DMS114 treated with DMSO at 0.1 percent for 48 hours (cell line): Measurements from ENCODE around the gene TXNRD2.
A peak's percentile ranks its signal among the peaks of the same experiment; 100 is the strongest.

ENCODE experiments used
- DNase-seq: peaks from one replicate; lab custom pipeline; 2025; ENCODE audit not compliant: unreplicated experiment; lab: John Stamatoyannopoulos, UW

The TXNRD2 gene

DNA sequence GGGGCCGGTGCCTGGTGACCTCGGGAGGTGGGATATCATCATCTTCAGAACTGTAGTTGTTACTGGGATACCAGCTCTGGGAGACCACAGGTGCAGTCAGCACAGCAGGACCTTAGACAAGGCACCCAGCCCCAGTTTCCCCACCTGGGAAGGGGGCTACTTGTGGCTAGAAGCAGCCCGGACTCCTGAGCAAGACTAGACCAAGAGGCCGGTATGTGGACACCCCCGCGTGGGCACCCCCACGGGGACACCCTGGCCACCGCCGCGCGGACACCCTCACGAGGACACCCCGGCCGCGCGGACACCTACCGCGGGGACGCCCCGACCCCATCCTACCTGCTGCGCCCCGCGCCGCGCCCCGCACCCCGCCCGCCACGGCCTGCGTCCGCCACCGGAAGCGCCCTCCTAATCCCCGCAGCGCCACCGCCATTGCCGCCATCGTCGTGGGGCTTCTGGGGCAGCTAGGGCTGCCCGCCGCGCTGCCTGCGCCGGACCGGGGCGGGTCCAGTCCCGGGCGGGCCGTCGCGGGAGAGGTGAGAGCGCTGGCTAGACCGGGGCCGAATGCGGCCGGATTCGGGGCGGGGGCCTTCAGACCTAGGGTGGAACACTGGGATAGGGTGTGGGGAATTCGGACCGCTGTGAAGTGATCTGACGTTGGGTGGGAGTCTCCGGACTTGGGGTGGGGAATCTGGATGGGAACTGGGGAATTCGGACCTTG is at the start of gene TXNRD2, which contains the start of gene COMT:
Gene TXNRD2, minus strand, starts transcription at position 454 of the 718 bp plus-strand sequence. Its CDS starts 15 bp downstream, at position 439.
Gene COMT, plus strand, starts transcription at position 408 of the 718 bp plus-strand sequence. CDS start 20,755 bp downstream, outside the sequence.
- no peak for DNase-seq

DNA sequence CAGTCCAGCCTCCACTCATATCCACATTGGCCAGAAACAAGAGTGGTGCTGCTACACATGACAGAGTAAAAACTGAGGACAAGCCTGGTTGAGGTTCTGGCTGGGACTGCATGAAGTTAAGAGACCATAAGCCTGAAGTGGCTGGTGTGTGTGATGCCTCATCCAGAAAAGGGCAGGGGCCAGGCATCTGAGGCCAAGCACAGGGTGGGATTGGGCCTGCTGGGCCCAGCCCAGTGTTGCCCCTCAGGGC is 49.7 kb upstream of the TXNRD2 start:
- no peak for DNase-seq

DNA sequence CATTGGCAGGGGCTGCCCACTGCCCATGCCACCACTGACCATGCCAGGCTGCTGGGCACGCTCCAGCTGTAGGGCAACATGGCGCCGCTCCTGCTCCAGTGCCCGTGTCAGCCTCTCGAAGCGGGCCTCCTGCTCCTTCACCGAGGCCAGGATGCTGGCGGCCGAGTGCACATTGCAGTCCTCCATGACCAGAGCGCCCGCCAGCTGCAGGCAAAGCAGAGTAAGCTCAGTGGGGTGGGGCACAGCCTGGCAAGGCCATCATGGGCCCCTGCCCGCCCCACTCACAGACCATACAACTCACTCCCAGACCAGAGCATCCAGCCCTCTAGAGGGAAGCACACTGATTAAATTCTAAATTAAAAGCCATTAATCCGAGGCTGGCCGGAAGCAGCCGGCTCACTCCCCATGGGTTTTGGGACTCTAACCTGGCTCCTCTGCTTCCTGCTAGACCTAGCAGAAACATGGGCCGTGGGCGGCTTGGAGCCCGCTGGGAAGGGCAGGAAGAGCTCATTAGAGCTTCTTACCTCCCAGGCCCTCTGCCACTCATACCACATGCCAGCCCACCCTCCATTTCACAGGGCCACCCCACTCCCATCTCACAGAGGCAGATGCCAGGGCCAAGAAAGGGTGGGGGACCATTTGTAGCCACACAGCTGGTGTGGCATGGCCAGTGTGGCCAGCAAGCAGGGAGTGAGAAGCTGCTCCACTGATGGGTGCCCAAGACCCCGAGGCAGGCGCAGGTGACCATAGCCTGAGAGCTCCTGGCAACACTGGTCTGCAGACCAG is 49.2 kb upstream of the TXNRD2 start:
- DNase-seq: no peak

DNA sequence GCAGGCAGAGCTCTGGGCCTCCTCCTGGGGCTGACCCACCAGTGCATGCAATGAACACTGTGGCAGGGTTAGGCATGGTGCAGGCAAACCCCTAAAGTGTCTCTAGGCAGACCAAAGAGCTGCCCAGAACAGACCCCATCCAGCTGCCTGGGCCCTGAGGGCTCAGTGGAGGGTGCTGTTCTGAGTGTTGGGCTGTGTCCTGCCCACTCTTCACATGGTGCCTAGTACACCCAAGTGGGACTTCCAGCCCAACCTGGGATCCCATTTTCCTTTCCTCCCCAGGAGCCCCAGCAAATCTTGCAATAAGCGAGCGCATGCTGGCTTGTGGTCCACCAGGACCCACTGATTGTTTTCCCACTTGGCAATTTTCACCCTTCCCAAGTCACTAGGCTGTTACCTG is 48.6 kb upstream of the TXNRD2 start:
- DNase-seq: no peak

DNA sequence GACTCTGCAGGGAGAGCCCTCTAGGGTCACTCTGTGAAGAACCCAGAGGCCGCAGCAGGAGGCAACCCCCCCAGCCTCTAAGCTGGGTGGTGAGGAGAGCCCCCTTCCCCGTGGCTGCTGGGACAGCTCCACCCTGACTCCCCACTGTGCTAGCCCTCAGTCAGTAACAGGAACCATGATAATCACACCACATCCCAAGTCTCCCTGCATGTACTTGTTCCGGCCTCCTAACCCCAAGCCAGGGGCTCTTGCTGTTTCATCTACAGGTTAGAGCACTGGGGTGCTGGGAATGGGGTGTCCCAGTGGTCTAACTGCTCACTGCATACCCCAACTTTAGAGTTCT is 48.1 kb upstream of the TXNRD2 start:
- no peak for DNase-seq

DNA sequence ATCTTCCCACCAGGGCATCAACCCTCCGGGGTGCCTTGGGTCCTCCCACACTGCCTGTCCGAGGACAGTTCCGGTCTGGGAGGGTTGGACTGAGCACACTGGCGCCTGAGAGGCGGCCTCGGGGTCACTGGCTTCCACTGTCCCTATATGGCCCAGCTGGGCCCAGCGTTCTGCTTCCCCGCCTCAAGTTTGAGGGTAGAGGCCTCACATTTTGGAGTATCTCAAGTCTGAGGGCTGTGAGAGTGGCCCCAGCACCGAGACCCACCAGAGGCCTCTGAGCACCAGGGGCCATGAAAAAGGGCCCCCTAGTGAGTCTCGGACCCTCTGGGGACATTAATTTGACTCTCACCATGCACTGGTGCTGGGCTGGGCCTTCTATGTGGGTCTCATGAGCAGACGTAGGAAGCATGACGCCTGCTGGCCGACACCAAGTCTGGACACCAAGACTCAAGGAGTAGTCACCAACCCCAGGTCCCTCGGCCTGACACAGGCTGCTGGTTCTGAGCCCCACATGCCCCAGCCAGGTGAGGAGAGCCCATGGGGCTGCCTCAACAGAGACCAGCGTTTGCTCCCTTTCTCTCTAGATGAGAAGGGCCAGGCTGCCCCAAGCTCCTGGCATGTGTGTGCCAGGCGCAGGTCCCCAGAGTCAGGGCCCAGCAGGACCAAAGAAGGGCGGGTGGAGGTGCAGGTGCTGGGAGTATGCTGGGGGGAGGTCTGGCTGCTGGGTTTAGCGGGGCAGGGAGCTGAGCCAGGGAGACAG is 47.5 kb upstream of the TXNRD2 start:
- no peak for DNase-seq

DNA sequence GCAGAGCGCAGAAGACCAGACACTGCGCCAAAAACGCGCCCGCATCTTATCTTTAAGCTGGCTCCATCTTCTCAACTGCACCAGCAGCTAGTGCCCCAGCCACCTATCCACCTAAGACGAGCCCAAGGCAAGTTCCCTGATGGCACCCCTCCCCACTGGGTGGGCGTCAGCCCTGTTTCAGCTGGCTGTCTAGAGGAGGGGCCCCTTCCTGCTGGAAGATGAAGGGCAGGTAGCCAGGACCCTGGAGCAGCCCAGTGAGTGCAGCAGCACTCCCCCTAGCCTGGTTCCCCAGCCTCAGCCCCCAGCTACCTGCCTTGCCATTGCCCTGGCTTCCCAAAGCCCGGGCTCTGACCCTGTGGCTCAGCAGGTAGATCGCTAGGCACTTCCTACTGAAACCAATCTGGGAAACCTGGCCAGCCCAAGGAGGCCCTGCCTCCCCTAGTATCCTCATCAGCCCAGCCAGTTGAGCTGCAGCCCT is 46.8 kb upstream of the TXNRD2 start:
- no peak for DNase-seq

DNA sequence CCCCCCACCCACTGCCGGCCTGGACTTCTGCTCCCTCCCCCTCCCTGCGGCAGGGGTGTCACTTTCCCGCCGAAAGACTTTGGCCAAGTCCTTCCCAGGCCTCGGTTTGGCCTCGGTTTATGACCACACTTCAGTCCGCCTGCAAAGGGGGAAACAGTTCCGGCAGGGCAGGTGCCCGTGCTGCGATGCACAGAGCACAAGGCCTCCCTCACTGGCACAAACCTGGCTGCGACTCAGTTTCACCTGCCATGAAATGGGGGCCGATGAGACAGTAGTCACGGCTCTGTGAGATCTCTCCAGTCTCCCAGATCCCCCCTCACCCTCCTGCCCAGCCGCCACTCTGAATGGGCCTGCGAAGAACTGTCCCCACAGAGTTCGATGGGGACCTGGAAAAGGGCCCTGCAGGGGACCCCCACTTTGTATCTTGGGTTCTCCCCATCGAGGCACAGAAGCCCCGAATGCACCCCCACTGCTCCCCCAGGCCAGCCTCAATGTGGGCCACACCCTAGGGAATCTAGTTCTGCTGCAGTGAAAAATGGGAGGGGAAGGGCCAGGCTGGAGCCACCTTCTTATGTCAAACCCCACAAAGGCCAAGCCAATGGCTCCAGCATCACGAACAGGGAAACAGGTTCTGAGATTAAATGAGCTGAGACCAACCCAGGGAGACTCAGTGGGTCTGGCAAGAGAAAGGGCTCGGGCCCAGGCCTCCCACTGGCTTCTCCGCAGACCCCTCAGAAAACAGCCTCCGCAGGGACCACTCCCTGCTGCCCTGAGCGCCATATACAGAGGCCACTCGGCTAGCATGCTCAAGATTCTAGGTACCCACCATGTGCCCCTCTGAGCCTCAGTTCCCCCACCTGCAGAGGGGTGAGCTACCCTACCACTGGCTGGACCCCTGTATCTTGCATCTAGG is 46.0 kb upstream of the TXNRD2 start:
- no peak for DNase-seq

DNA sequence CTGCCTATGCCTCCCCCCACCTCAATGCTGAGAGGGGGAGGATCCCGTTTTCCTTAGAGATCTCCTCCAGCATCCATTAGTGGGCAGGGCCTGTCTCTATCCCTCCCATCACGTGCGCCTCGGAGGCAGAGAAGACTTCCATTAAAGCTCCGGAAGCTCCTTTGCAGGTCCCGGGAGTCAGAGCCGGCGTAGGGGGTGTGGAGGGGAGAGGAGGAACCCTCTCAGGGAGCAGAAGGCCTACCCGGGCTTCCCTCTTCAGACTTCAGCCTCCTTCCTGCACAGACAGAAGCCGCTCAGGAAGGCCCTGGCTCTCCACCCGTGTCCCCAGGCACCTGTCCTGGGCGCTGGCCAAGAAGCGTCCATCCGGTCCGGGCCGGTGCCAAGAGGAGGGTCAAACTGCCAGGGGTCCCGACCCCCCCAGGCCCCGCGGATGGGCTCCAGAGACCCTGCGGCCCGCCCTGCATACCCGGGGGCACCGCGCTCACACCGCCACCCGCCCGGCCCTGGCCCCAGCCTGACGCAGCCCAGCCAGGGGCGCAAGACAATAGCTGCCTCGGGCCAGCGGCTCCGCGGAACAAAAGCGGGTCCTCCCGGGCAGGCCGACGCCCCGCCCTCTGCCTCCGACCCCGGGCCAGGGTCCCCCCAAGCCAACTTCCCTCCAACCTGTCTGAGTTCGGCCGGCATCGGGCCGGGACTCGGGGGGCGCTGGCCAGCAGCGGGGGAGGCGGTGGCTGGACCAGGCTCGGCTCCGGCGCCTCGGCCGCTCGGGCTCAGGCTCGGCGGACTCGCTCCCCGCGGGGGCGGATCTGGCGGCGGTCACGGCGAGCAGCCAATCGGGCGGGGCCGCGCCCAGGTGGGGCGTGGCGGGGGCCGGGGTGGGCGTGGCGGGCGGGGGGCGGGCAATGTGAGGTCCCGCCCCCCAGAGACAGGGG is 45.1 kb upstream of the TXNRD2 start:
- DNase-seq: peak; percentile 21

DNA sequence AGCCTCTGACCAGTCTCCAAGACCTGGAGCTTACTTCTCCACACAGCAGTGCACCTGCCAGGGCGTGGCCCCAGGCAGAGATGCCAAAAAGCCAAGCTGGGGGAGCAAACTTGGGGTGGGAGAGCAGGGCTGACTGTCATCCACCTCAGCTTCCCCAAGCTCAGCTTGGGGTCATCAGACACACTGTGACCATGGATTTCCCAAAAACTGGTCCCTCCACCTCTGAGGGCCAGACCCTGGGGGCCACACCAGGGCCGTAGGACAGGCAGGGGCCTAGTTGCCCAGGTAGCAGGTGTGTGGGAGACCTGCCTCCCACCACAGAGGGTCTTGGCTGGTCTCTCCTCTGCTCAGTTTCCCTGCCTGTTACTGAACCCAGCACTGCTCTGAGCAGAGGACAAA is 44.4 kb upstream of the TXNRD2 start:
- DNase-seq: no peak

DNA sequence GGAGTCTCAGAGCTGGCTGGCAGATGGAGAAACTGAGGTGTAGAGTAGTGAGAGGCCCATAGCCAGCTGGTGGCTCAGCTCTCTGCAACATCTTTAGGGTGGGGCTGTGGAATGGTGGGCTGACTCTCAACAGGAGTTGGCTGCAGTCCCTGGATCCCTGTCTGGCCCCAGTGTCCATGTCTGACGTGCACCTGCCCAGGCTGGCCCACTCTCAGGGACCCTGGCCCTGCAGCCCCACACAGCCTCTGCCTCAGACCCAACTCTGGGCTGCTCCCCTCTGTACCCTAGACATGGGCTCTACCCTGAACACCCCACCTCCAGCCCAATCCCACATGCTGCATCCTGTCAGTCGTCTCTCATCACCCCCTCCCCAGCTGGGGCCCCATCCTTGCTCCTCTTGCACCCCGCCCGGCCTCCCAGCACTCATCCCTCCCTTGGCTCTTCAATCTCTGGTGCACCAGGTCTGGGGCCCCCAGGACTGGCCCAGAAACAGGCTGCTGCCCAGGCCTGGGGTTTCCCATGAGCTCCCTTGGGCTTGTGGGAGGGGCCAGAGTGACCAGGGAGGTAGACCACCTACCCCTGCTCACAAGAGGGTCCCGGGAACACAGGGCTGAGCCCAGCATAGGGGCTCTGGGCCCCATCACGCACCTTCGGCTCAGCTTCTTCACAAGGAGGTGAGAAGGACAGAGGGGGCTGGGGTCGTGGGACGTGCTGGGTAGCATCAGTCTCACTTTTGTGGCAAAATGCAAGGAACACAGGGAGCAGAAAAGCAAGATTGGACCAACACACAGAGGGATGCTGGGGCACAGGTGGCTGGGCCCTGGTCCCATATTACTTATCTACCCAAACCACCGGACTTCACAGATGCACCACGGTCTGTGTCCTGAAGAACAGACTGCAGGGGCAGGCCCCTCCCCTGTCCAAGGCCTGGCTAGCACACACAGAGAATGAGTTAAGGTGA is 43.5 kb upstream of the TXNRD2 start:
- no peak for DNase-seq

DNA sequence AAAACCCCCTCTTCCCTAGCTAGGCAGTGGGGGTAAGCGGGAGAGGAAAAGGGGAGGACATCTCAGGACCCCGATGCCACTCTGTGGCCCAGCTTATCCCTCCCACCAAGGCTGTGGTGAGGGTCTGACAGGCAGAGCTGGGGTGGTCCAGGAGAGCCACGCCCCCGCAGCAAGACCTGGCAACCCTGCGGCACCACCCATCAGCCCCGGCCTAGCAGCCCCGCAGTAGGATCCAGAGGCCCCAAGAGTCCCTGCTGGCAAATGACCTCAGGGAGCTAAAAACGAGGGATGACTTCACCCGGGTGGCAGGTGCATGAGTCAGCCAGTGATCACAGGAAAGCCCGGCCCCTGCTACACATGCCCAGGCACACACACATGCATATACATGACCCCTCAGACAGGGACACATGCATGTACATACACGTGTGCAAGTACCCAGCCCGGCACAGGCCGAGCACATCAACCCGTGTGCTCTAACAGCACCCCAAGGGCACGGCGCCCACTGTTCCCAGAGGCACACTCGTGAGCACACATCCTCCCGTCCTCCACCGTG is 42.7 kb upstream of the TXNRD2 start:
- DNase-seq: no peak

DNA sequence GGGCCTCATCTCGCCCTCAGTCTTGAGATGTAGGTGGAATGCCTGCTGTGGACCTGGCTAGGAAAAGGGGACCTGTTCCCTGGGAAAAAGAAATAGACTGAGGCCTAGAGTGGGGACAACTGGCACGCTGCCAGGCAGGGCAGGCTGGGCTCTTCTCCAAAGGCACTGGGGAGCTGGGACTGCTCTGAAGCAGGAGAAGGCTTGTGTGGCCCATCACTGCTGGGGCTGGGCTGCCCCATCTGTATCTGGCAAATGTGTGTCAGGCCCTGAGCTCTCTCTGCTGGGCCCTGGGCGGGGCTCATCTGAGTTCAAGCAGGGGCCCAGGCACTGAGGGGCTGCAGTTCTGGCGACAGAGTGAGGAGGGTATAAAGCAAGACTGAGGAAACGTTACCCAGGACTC is 42.1 kb upstream of the TXNRD2 start:
- DNase-seq: no peak

DNA sequence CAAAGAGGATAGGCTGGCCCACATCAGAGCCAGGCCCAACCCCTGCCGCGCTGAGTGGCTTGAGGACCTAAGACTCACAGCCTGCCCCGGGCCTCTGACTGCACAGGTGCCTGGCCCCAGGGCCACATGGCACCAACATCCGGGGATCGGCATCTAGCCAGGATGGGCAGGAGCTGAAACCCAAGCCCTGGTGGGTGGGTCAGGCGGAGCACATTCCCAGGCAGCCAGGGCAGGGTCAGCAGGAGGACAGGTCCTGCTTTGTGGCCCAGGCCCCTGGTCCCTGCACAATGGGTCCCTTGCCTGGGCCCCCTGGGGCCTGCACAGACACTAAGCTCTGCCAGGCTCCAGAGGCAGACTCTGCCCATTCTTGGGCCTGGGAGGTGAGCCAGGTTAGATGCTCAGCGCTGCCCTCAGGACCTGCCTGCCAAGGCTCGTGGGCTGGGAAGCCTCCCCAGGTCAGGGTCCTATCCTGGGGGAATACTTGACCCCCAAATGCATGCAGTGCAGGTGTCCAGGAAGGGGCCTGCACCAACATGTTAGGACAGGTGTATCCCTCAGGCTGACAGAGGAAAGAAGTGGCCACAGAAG is 41.5 kb upstream of the TXNRD2 start:
- DNase-seq: no peak

DNA sequence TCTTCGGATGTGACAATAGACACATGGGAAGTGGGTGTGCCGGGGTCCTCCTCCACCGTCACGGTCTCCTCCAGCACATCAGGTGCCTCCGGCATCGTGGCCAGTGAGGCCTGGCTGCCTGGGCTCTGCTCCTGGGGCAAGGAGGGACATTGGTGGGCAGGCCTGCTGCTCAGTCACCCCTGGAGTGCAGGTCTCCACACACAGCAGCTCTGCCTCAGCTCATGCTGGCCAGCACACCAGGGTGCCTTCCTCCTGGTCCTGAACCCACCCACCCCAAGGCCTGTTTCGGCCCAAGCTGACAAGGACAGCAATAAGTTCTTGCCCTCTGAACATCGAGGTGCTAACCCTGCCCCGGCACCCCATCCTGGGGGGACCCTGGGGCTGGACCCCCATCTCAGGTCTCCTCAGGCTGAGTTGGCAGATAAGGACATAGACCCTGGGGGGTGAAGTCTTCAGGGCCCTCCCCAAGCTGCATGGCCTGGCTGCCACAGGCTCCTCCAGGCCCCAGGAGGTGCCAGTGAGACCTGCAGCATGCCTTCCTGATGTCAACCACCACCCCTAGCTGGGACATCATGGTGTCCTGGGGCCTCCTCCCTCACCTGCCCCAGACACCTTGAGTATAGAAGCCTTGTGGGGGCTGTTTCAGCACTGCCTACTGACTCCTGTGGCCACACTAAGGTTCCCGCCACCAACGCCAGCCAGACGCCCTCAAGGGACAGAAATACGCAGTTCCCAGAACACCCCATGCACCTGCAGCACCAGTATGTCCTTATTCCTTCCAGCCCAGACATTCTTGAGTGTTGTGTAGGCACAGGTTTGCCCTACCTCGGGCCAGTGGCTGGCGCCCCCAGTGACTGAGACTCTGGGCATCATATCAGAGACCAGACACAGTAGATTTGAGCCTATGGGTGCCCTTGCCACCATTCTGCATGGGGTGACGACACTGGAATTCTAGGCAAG is 40.6 kb upstream of the TXNRD2 start:
- DNase-seq: no peak

DNA sequence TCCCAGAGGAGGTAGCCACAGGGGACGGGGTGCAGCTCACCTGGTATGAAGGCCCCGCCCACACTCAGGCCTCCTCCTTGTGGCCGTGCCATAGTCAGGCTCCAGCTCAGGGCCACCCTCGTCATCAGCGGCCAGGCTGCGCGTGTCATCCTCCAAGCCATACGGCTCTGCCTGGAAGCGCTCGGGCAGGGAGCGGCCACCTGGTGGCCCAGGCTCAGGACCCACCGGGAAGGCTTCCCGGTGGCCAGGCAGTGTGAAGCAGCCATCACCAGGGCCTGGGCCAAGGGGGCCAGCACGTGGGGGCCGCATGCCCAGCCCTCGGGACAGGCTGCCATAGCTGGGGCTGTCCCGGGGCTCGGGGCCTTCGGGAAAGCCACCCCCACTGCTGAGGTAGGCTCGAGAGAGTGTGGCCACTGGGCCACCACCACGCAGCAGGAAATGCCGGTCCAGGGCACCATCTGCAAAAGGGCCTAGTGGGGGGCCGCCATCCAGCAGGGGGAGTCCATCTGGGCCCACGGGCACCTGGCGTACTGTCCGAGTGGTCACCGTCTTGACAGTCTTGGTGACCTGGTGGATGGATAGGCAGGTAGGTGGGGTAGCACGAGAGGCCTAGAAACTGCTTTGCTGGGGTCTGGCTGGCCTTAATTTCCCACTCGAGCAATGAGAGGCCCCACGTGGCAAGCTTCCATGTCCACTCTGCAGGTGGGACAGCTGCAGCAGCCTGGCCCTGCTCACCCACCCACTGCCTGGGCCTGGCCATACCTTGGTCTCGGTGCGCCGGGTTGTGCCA is 39.7 kb upstream of the TXNRD2 start:
- no peak for DNase-seq
